Measurements from ENCODE around the gene PRKAR2B.
A peak's percentile ranks its signal among the peaks of the same experiment; 100 is the strongest.
"Not testable (repeated sequence)": the region's sequence is repeated elsewhere in the genome, so short reads cannot be mapped to it uniquely, and the experiment has no call there.

PRKAR2B gene

GRCh38 chr7:107128217-107128616 is 83.7 kb downstream of the PRKAR2B start:
- DNase-seq: no peak

DNA sequence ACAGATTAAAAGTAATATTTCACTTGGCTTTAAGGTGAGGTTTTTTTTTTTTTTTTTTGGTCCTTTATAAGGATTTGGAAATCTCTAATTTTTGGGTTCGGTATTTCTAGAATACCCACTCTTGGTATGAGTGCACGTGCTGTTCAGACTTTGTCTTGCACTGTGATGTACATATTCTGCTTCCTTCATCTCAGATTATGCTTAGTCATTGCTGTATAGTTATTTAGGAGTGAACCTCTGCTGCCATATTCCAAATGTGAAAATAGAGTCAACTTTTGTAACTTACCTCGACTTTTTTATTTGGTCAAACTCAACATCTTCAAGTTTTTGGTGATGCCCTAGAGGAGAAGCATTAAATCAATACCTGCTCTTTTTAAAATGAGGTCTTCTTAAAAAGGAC is 84.2 kb downstream of the PRKAR2B start:
- no peak for DNase-seq

- peak; percentile 1 for DNase-seq
Measured at GRCh38 chr7:107130487-107131220, 86.1 kb downstream of the PRKAR2B start.

DNA sequence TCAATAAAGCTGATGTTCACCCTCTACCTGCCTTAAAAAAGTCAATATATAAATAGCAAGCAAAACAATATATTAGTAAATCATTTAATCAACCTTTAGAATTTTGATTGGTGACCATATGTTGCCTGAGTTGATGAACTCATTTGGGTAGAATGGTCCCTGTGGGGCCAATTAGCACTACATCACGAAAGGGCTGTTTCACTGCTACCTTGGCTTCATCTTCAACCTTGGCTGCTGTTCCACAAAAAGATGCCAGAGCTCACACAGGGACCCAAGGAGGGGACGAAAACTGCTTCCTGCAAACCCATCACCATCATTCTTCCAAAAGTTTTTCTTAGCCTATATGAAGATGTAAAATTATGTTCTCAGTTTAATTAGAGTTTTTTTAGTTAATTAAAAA is 88.9 kb downstream of the PRKAR2B start:
- DNase-seq: no peak

DNA sequence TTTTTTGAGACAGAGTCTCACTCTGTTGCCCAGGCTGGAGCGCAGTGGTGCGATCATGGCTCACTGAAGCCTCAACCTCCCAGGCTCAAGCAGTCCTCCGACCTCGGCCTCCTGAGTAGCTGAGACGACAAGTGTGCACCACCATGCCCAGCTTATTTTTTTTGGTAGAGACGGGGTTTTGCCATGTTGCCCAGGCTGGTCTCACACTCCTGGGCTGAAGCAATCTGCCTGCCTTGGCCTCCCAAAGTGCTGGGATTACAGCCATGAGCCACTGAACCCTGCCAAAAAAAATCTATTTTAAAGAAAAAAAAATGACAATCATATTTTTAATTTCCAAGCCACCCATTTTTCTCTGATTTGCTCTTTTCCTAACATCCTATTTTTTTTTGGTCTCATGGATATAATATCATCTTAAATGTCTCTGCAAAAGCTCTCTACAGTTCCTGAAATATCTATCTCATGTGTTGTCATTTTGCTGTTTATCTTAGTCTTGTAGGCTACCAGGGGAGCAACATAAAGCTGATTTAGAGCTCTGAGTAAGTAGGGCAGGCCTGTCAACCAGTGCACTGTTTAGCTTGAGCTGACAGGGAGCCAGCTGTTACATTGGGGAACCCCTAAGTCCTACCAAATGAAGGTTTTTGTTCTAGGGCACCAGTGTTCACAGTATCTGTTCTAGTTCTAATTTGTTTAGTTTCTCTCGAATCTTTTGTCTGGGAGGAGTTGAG is 94.4 kb downstream of the PRKAR2B start:
- DNase-seq: no peak

DNA sequence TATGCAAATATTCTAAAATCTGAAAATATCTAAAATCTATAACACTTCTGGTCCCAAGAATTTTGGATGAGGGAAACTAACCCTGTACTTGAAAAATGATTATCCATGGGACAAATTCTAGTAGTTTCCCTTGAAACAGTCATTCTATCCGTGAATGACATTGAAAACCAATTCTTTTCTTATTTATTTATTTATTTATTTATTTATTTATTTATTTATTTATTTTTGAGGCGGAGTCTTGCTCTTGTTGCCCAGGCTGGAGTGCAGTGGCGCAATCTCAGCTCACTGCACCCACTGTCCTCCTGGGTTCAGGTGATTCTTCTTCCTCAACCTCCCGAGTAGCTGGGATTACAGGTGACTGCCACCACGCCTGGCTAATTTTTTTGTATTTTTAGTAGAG is 99.4 kb downstream of the PRKAR2B start:
- DNase-seq: not testable (repeated sequence)

- DNase-seq: no peak
Measured at GRCh38 chr7:107145067-107145838, 100.7 kb downstream of the PRKAR2B start.

DNA sequence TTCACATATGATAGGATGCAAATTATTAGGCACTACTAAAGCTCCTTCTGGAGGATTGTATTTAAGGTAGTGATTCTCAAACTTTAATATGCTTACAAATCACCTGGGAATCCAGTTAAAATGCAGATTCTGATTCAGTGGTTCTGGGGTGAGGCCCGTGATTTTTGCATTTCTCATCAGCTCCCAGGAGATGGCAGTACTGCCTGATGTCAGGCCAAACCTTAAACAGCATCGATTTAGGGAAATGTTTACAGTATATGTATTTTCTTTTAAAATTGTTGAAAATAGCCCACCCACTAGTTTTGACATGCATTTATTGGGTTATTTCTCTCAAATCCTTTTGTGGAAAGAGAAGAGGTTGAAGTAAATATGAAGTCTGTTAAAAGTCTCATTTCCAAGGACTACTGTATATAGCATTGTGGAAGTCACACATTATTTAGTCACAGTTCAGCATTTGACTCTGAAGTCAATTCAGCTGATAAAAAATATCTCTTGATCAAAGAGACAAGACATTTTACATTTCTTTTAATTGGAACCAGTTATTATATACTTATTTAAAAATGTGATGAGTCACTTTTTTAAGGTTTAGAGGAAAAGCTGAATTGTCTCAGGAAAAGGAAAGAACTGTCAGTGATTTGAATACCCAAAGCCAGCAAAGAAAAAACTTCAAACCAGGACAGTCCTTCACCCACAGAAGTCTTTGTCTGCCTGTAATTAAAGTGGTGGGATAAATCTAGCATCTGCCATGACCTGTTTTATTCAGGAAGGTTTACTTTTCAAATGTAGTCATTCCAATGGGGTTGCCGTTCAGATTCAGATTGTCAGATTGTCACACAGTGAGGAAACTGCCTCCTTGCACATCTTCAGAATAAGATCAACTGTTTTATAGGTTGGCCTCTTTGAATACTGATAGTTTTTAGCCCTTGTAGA is 103.2 kb downstream of the PRKAR2B start:
- no peak for DNase-seq

GRCh38 chr7:107148721-107149120 is 104.2 kb downstream of the PRKAR2B start:
- no peak for DNase-seq

DNA sequence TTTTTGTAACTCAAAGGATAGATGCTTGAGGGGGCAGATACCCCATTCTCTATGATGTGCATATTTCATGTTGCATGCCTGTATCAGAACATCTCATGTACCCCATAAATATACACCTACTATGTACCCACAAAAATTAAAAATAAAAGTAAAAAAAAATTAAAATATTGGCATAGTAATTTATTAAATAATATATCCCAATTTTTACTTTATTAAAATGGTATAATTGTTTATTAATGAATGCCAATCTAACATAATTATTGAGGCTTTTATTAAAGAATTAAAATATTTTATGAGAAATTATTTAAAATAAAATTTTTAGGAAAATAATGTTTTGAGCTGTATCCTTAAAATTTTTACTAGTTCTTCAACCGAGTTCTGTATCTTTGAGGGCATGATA is 105.4 kb downstream of the PRKAR2B start:
- DNase-seq: no peak

DNA sequence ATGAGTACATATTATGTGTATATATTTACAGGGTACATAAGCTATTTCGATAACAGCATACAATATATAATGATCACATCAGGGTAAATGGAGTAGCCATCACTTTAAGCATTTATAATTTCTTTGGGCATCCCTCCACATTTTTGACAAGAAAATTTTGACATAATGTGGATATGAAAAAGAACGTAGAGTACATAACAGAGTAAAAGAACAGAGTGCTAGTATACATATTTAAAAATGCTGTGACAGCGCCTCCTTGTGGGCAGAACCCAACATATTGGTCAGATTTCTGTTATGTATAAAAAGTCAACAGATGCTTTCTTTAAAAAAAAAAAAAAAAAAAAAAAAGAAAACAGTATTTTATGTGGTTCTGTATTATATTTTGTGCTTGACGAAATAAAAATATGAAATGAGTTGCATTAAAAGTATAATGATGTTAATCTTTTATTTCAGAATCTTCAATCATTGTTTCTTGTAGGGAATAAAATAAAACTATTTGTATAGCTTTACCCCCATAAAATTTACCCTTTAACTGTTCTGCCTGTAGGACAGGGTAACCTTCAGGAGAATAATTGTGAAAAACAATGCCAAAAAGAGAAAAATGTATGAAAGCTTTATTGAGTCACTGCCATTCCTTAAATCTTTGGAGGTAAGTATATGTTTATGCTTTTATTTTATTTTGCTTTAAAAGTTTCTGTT is 106.0 kb downstream of the PRKAR2B start:
- no peak for DNase-seq

DNA sequence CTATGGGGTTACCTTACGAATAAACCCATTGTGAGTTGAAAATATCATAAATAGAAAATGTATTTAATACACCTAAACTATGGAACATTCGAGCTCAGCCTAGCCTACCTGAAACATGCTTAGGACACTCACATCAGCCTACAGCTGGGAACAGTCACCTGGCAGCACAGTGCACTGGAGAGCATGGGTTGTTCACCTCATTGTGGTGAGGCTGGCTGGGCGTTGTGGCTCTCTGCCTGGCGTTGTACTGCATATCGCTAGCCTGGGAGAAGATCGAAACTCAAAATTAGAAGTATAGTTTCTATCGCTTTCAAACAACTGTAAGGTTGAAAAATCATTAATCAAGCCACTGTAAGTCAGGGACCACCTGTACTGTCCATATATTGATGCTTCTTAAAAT is 107.0 kb downstream of the PRKAR2B start:
- DNase-seq: no peak

GRCh38 chr7:107152011-107152410 is 107.5 kb downstream of the PRKAR2B start:
- DNase-seq: no peak

GRCh38 chr7:107154826-107155225 is 110.3 kb downstream of the PRKAR2B start:
- DNase-seq: no peak

DNA sequence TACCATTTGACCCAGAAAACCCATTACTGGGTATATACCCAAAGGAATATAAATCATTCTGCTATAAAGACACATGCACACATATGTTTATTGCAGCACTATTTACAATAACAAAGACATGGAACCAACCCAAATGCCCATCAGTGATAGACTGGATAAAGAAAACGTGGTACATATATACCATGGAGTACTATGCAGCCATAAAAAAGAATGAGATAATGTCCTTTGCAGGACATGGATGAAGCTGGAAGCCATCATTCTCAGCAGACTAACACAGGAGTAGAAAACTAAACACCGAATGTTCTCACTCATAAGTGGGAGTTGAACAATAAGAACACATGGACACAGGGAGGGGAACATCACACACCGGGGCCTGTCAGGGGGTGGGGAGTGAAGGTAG is 111.2 kb downstream of the PRKAR2B start:
- not testable (repeated sequence) for DNase-seq

DNA sequence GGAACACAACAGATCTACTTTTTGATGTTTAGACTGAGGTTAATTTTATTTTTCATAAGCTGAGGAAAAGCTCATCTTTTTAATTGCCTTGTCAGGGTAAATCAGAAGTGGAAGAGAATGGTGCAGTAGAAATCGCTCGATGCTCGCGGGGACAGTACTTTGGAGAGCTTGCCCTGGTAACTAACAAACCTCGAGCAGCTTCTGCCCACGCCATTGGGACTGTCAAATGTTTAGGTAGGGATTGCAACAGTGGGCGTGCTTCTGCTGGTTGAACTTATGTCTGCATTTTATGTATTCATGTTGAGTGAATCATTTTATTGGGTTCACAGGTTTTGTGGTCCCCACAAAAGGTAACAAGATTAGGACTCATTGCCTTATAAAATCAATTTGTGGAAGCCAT is 112.6 kb downstream of the PRKAR2B start:
- DNase-seq: no peak

DNA sequence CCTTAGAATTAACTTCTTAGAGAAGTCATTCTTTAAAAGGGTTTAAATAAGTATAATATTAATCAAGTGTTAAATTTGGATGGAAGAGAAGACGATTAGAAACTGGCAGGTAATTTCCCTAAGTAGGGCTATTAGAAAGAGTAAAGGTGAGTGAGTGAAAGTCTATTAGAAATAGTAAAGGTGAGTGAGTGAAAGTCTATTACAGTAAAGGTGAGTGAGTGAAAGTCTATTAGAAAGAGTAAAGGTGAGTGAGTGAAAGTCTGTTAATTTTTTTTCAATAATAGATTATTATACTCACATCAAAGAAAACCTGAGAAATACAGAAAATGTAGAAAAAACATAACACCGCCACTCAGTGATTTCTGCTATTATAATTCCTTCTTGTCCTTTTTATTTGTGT is 113.5 kb downstream of the PRKAR2B start:
- DNase-seq: no peak

DNA sequence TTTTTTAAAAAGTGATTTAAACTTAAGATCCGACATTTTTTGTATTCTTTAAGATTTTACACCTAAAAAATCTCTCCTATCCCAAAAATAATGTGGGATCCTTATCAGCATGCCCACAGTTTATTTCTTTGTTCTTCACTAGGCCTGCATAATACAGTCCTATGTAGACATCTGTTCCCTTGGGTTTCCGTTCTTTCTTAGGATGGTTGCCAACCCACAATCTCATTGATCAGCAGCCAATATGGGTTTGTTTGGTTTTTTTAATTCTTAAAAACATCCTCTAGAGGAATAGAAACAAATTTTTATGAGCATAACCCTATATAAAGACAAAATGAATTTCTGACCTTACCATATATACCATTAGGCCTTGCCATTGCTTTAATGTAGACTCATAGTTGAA is 115.9 kb downstream of the PRKAR2B start:
- DNase-seq: no peak

GRCh38 chr7:107161415-107161814 is 116.9 kb downstream of the PRKAR2B start:
- DNase-seq: no peak

- DNase-seq: no peak
Measured at GRCh38 chr7:107162475-107162874, 118.0 kb downstream of the PRKAR2B start.

DNA sequence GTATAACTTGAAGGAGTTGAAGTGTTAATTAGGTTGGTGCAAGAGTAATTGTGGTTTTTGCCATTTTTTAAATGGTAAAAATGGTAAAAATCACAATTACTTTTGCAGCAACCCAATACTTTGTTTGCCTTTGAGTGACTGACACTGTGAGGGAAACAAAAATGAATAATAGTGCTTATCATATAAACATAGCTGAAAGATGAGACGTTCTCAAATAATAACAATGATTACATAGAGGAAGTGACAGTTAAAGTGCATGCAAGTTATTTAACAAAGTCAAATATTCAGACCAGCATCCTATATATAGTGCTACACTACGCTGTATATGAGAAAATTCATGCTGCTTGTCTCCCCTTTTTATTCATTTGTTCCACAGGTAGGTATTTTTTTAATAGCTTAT is 119.6 kb downstream of the PRKAR2B start:
- DNase-seq: no peak

GRCh38 chr7:107165341-107165740 is 120.8 kb downstream of the PRKAR2B start:
- DNase-seq: no peak

All from NCI-H510A (cell line).